Prostate gland (tissue), 2 donors: ENCODE measurements around the gene OLFML1. TPM values are rescaled to one million over a fixed set of nuclear protein-coding genes. Genes with fewer than 3 reads are reported as not detected.

ENCODE experiments used
- DNase-seq: peaks from one replicate; pipeline ENCODE4 v3.0.0-alpha.2; 2019; ENCODE audit warnings: low spot score
- H3K27ac ChIP-seq, 2 donors: fragments of 200-600 bp; sonication (generic); 2 replicates each; pipeline ENCODE4 v1.5.1; 2017 to 2019
- H3K27me3 ChIP-seq: fragments of 200-600 bp; sonication (generic); replicated peaks from 2 replicates; pipeline ENCODE4 v1.5.1; 2019; ENCODE audit not compliant: insufficient read depth
- H3K36me3 ChIP-seq, 2 donors: fragments of 200-600 bp; sonication (generic); 1 replicate in 1 of 2; 2 replicates in 1 of 2; pipeline versions ENCODE4 v1.5.1 to v1.8.1; 2017 to 2019
- H3K4me1 ChIP-seq: fragments of 200-600 bp; sonication (generic); replicated peaks from 2 replicates; pipeline ENCODE4 v1.5.1; 2019
- H3K4me3 ChIP-seq, 2 donors: fragments of 200-600 bp; sonication (generic); 2 replicates each; pipeline ENCODE4 v1.5.1; 2017 to 2019
- H3K9me3 ChIP-seq: fragments of 200-600 bp; sonication (generic); 2 replicates; pipeline ENCODE4 v1.5.1; 2017
- POLR2A ChIP-seq: fragments of 450-650 bp; IDR thresholded peaks from one replicate; pipeline ENCODE4 v1.6.1; 2016; ENCODE audit warnings: antibody characterized with exemption, mild to moderate bottlenecking
- POLR2AphosphoS5 ChIP-seq: sonication (generic); formaldehyde crosslinking; IDR thresholded peaks from one replicate; pipeline ENCODE4 v1.6.1; 2017; ENCODE audit warnings: antibody characterized with exemption
- WGBS: methylation state at CpG from one replicate; pipeline ENCODE4 v1.1.5; 2018; 5-methylcytosine and 5-hydroxymethylcytosine counted together
- intact Hi-C: fragments of 100-400 bp; cut with DNase I; formaldehyde crosslinking; loops from one replicate; pipeline ENCODE4 v1.14.2; 2022
- total RNA-seq, 2 donors: library from RNA; depleted of rRNA; stranded (reverse); fragments of >200 nt; gene quantifications; one replicate each; pipeline ENCODE4 v1.1.0, GENCODE V29; 2016
- TF ChIP-seq, protein P1 (sequence below), 4 experiments: fragments of 200-600 bp in 2 of 4; fragments of 450-650 bp in 2 of 4; sonication (generic) in 2 of 4; IDR thresholded peaks; 1 replicate in 3 of 4; 2 replicates in 1 of 4; pipeline ENCODE4 v1.5.1; 2016 to 2019; ENCODE audit warnings: antibody characterized with exemption in 4 of 4, mild to moderate bottlenecking in 2 of 4, moderate library complexity in 2 of 4

OLFML1 gene
- total RNA-seq, 2 donors from 2014 or later = 3.5 to 4.4 TPM

DNA sequence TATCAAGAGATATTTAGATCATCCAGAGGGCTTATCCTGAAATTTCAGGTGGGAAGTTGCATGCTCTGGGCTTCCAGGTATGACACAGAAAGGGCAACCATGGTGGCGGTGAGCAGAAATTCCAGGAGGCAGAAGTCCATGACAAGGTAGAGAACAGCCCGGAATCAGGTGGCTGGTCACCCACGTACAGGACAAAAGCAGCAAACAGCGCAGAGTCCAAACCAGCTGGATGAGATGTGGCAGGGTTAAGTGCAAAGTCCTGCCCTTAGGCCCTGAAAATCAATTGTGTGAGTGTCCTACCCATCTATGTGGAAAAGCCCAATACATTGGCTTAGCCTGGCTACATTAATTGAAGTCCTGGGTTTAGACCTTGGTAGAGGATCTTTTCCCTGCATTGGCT, 40.1 kb downstream of the OLFML1 start:
- WGBS = 100% methylated on average over 4 of the region's 4 CpGs
- TF ChIP-seq POLR2A (no peak), POLR2AphosphoS5 (no peak)
- TF ChIP-seq, protein P1, sequence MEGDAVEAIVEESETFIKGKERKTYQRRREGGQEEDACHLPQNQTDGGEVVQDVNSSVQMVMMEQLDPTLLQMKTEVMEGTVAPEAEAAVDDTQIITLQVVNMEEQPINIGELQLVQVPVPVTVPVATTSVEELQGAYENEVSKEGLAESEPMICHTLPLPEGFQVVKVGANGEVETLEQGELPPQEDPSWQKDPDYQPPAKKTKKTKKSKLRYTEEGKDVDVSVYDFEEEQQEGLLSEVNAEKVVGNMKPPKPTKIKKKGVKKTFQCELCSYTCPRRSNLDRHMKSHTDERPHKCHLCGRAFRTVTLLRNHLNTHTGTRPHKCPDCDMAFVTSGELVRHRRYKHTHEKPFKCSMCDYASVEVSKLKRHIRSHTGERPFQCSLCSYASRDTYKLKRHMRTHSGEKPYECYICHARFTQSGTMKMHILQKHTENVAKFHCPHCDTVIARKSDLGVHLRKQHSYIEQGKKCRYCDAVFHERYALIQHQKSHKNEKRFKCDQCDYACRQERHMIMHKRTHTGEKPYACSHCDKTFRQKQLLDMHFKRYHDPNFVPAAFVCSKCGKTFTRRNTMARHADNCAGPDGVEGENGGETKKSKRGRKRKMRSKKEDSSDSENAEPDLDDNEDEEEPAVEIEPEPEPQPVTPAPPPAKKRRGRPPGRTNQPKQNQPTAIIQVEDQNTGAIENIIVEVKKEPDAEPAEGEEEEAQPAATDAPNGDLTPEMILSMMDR (IDR thresholded peaks at IDR 0.05) = no peak
- H3K27ac ChIP-seq = no peak overlapping the region
- H3K4me1 ChIP-seq = no peaks in the 10 kb centered on the region
- no peaks in the 10 kb centered on the region for H3K36me3 ChIP-seq
- H3K27me3 ChIP-seq = no peaks in the 10 kb centered on the region
- no peak for DNase-seq
- intact Hi-C loops = no loop called here
- no peak overlapping the region for H3K4me3 ChIP-seq
- H3K9me3 ChIP-seq = no peaks in the 10 kb centered on the region

DNA sequence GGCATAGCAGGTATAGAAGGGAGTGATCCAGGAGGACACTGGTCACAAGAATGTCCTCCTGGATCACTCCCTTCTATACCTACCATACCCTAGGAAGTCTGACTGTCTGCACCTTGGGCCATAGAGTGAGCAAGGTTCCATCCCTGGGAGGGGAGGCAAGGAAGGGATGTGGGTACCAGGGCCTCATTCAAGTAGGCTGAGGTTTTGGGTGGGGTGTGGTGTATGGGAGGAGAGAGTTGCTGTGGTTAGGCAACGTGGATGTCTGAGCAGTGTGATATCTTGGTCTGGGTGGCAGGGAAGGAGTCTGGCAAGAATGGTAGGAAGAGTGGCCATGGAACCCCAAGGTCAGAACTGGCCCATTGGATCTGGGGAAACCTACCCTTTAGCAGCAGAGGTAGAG, 41.7 kb downstream of the OLFML1 start:
- intact Hi-C loops = no loop called here
- WGBS = 67% methylated on average over 1 of the region's 1 CpG
- Histone ChIP-seq H3K9me3 (no peaks in the 10 kb centered on the region), H3K36me3 (no peaks in the 10 kb centered on the region), H3K4me3 (no peak overlapping the region), H3K4me1 (no peaks in the 10 kb centered on the region), H3K27ac (no peak overlapping the region), H3K27me3 (no peaks in the 10 kb centered on the region)
- TF ChIP-seq POLR2A (no peak), POLR2AphosphoS5 (no peak)
- DNase-seq = no peak

GRCh38 chr11:7528514-7529049, 43.3 kb downstream of the OLFML1 start:
- Histone ChIP-seq H3K27ac (no peak overlapping the region), H3K4me1 (no peaks in the 10 kb centered on the region), H3K36me3 (no peaks in the 10 kb centered on the region), H3K9me3 (no peaks in the 10 kb centered on the region), H3K27me3 (no peaks in the 10 kb centered on the region), H3K4me3 (no peak overlapping the region)
- DNase-seq = no peak
- 83% methylated on average over 4 of the region's 4 CpGs for WGBS
- TF ChIP-seq POLR2A (no peak), POLR2AphosphoS5 (no peak)
- TF ChIP-seq, protein P1 (IDR thresholded peaks at IDR 0.05) = no peak
- intact Hi-C loops = no loop called here

- Histone ChIP-seq H3K36me3 (no peaks in the 10 kb centered on the region), H3K4me3 (no peak overlapping the region), H3K9me3 (no peaks in the 10 kb centered on the region), H3K27me3 (no peaks in the 10 kb centered on the region), H3K27ac (no peak overlapping the region), H3K4me1 (no peaks in the 10 kb centered on the region)
- DNase-seq = no peak
- 100% methylated on average over 1 of the region's 1 CpG for WGBS
- TF ChIP-seq POLR2AphosphoS5 = no peak
- TF ChIP-seq, protein P1 (IDR thresholded peaks at IDR 0.05) = no peak
- TF ChIP-seq POLR2A = no peak
- intact Hi-C loops = no loop called here
Observed at GRCh38 chr11:7530013-7530640, 44.8 kb downstream of the OLFML1 start.

DNA sequence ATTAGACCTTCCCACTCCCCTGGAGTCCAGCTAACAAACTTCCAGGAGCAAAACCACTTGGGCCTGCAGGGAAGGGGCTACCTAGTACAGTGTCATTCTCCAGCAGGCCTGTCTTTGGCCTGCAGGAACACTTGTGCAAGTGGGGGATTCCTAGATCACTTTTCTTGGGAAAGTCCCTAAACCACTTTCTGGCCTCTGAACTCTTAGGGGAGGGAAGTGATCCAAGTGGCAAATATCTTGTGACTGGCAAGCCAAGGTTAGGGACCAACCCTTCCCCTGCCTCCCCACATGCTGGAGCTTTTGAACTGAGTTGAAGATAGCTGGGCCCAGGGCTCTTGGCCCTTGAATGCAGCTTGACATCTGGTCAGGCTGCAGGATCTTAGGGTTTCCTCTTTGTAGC, 45.7 kb downstream of the OLFML1 start:
- Histone ChIP-seq H3K4me1 (no peaks in the 10 kb centered on the region), H3K27me3 (no peaks in the 10 kb centered on the region), H3K27ac (no peak overlapping the region), H3K36me3 (no peaks in the 10 kb centered on the region), H3K9me3 (no peaks in the 10 kb centered on the region), H3K4me3 (no peak overlapping the region)
- DNase-seq = no peak
- intact Hi-C loops = no loop called here
- TF ChIP-seq, protein P1 (IDR thresholded peaks at IDR 0.05) = no peak
- TF ChIP-seq POLR2AphosphoS5 (no peak), POLR2A (no peak)
